Measurements from ENCODE around the gene CBFB.
"Not testable (repeated sequence)": the region's sequence is repeated elsewhere in the genome, so short reads cannot be mapped to it uniquely, and the experiment has no call there.

Gene CBFB

GRCh38 chr16:67028696-67029253 lies at the start of gene CBFB:
Gene CBFB (plus strand): TSS chr16:67029149. CDS start chr16:67029408, 259 bp downstream.
- peak; percentile 91 for DNase-seq (ENCODE audit: low read depth, low spot score)

GRCh38 chr16:66983033-66983432 lies 45.9 kb upstream of the CBFB start:
- no peak for DNase-seq (ENCODE audit: low read depth, low spot score)

- DNase-seq (ENCODE audit: low read depth, low spot score): no peak
Measured at GRCh38 chr16:66984892-66985311, 44.0 kb upstream of the CBFB start.

- no peak for DNase-seq (ENCODE audit: low read depth, low spot score)
Measured at GRCh38 chr16:66986559-66986958, 42.4 kb upstream of the CBFB start.

GRCh38 chr16:66988197-66988788 lies 40.7 kb upstream of the CBFB start, which contains the start of gene CES4A:
Gene CES4A (plus strand): TSS chr16:66988589. CDS start chr16:66988773, 184 bp downstream.
- DNase-seq (ENCODE audit: low read depth, low spot score): no peak

- no peak for DNase-seq (ENCODE audit: low read depth, low spot score)
Measured at GRCh38 chr16:66991545-66992077, 37.3 kb upstream of the CBFB start.

- not testable (repeated sequence) for DNase-seq (ENCODE audit: low read depth, low spot score)
Measured at GRCh38 chr16:66993558-66993957, 35.4 kb upstream of the CBFB start.

GRCh38 chr16:66996324-66996982 lies 32.5 kb upstream of the CBFB start:
- no peak for DNase-seq (ENCODE audit: low read depth, low spot score)

- DNase-seq (ENCODE audit: low read depth, low spot score): no peak
Measured at GRCh38 chr16:66996983-66997358, 32.0 kb upstream of the CBFB start.

- peak; percentile 45 for DNase-seq (ENCODE audit: low read depth, low spot score)
Measured at GRCh38 chr16:67000384-67001351, 28.3 kb upstream of the CBFB start.

- no peak for DNase-seq (ENCODE audit: low read depth, low spot score)
Measured at GRCh38 chr16:67001726-67002125, 27.2 kb upstream of the CBFB start.

GRCh38 chr16:67006930-67007658 lies 21.9 kb upstream of the CBFB start:
- no peak for DNase-seq (ENCODE audit: low read depth, low spot score)

GRCh38 chr16:67009158-67009557 lies 19.8 kb upstream of the CBFB start:
- DNase-seq (ENCODE audit: low read depth, low spot score): no peak

- no peak for DNase-seq (ENCODE audit: low read depth, low spot score)
Measured at GRCh38 chr16:67011274-67011673, 17.7 kb upstream of the CBFB start.

- no peak for DNase-seq (ENCODE audit: low read depth, low spot score)
Measured at GRCh38 chr16:67013233-67013822, 15.6 kb upstream of the CBFB start.

- peak; percentile 61 for DNase-seq (ENCODE audit: low read depth, low spot score)
Measured at GRCh38 chr16:67013823-67014633, 14.9 kb upstream of the CBFB start.

- no peak for DNase-seq (ENCODE audit: low read depth, low spot score)
Measured at GRCh38 chr16:67014634-67015312, 14.2 kb upstream of the CBFB start.

GRCh38 chr16:67015313-67015731 lies 13.6 kb upstream of the CBFB start:
- no peak for DNase-seq (ENCODE audit: low read depth, low spot score)

GRCh38 chr16:67016143-67016542 lies 12.8 kb upstream of the CBFB start:
- no peak for DNase-seq (ENCODE audit: low read depth, low spot score)
